SK-N-SH (cell line): Measurements from ENCODE around the gene NCF2. TPM values are rescaled to one million over a fixed set of nuclear protein-coding genes. Genes with fewer than 3 reads are reported as not detected.

Source experiments
- CTCF ChIA-PET: fragments of 300-600, 350-600 bp; formaldehyde crosslinking; extraction: SDS; loops from one replicate; lab custom pipeline; 2021; lab: Yijun Ruan, JAX
- POLR2A ChIA-PET: fragments of 350-600 bp; sonication (Branson Sonifier 250); formaldehyde crosslinking; extraction: SDS; loops from one replicate; lab custom pipeline; 2020; ENCODE audit warnings: antibody characterized with exemption, inconsistent platforms; lab: Yijun Ruan, JAX
- DNase-seq: peaks from one replicate; pipeline ENCODE4 v3.0.0; 2012
- H2AFZ ChIP-seq: fragments of 200-600 bp; sonication (generic); 2 replicates; pipeline ENCODE4 v1.8.1; 2016; ENCODE audit warnings: antibody characterized with exemption, mild to moderate bottlenecking, low read depth
- H3F3A ChIP-seq: fragments of 200-600 bp; sonication (generic); replicated peaks from 2 replicates; pipeline ENCODE3; 2016; ENCODE audit warnings: antibody characterized with exemption, mild to moderate bottlenecking; ENCODE audit not compliant: insufficient read depth
- H3K27ac ChIP-seq, 2 experiments: fragments of 200-500 bp in 1 of 2; fragments of 200-600 bp in 1 of 2; sonication (Bioruptor generic) in 1 of 2; sonication (generic), shearing (Covaris generic) in 1 of 2; 2 replicates each; pipeline versions ENCODE4 v1.5.1 to v1.6.1; 2014 to 2016; ENCODE audit warnings: low read depth in 2 of 2, inconsistent platforms in 1 of 2, low read length in 1 of 2, mild to moderate bottlenecking in 1 of 2, mixed read lengths in 1 of 2
- H3K27me3 ChIP-seq: fragments of 200-600 bp; sonication (generic), shearing (Covaris generic); 2 replicates; pipeline ENCODE4 v1.6.1; 2016; ENCODE audit warnings: mixed run types; ENCODE audit not compliant: insufficient read depth
- H3K36me3 ChIP-seq, 2 experiments: fragments of 200-500 bp in 1 of 2; fragments of 200-600 bp in 1 of 2; sonication (Bioruptor generic) in 1 of 2; sonication (generic) in 1 of 2; replicated peaks in 1 of 2; 2 replicates each; pipeline versions ENCODE3 to v1.5.1; 2014 to 2016; ENCODE audit warnings: low read length in 1 of 2, mild to moderate bottlenecking in 1 of 2; ENCODE audit not compliant: insufficient read depth in 2 of 2, control insufficient read depth in 1 of 2
- H3K4me1 ChIP-seq, 2 experiments: fragments of 200-500 bp in 1 of 2; fragments of 200-600 bp in 1 of 2; sonication (Bioruptor generic) in 1 of 2; sonication (generic), shearing (Covaris generic) in 1 of 2; 2 replicates each; pipeline versions ENCODE4 v1.5.1 to v1.6.1; 2014 to 2016; ENCODE audit warnings: low read depth in 1 of 2, low read length in 1 of 2, mixed run types in 1 of 2; ENCODE audit not compliant: insufficient read depth in 2 of 2, control insufficient read depth in 1 of 2
- H3K4me2 ChIP-seq: fragments of 200-600 bp; sonication (generic), shearing (Covaris generic); 2 replicates; pipeline ENCODE4 v1.6.1; 2017; ENCODE audit warnings: mixed run types
- H3K4me3 ChIP-seq, 2 experiments: fragments of 200-500 bp in 1 of 2; fragments of 200-600 bp in 1 of 2; sonication (Bioruptor generic) in 1 of 2; sonication (generic), shearing (Covaris generic) in 1 of 2; 2 replicates each; pipeline versions ENCODE4 v1.5.1 to v1.8.1; 2014 to 2016; ENCODE audit warnings: low read depth in 2 of 2, inconsistent platforms in 1 of 2, low read length in 1 of 2, mild to moderate bottlenecking in 1 of 2, mixed read lengths in 1 of 2, moderate library complexity in 1 of 2
- H3K79me2 ChIP-seq: fragments of 200-600 bp; sonication (generic); 2 replicates; pipeline ENCODE4 v1.8.1; 2017; ENCODE audit warnings: mild to moderate bottlenecking; ENCODE audit not compliant: insufficient read depth
- H3K9ac ChIP-seq: fragments of 200-600 bp; sonication (generic); 2 replicates; pipeline ENCODE4 v1.6.1; 2017; ENCODE audit warnings: mixed run types
- H3K9me2 ChIP-seq: fragments of 200-600 bp; sonication (generic); 2 replicates; pipeline ENCODE4 v1.6.1; 2017; ENCODE audit warnings: mixed run types
- H3K9me3 ChIP-seq: fragments of 200-600 bp; sonication (generic); 2 replicates; pipeline ENCODE4 v1.6.1; 2017; ENCODE audit warnings: mixed run types, mild to moderate bottlenecking, moderate library complexity
- H4K20me1 ChIP-seq: fragments of 200-600 bp; sonication (generic); 2 replicates; pipeline ENCODE4 v1.6.1; 2017; ENCODE audit warnings: mild to moderate bottlenecking, mixed run types; ENCODE audit not compliant: insufficient read depth
- CHD2 ChIP-seq: fragments of 150-350 bp; IDR thresholded peaks from 2 replicates; pipeline ENCODE4 v1.6.1; 2018; ENCODE audit warnings: low read length; ENCODE audit not compliant: partially characterized antibody
- CTCF ChIP-seq: fragments of 200-600 bp; sonication (generic); IDR thresholded peaks from 2 replicates; pipeline ENCODE4 v1.6.1; 2017; ENCODE audit warnings: antibody characterized with exemption, mild to moderate bottlenecking, moderate library complexity
- ELF1 ChIP-seq: IDR thresholded peaks from 2 replicates; pipeline ENCODE4 v1.4.0; 2012
- EP300 ChIP-seq, 2 experiments: IDR thresholded peaks; 2 replicates each; pipeline versions ENCODE4 v1.4.0 to v1.6.1; 2012; ENCODE audit warnings: borderline replicate concordance in 1 of 2, low read depth in 1 of 2, low read length in 1 of 2
- EZH2phosphoT487 ChIP-seq: fragments of 200-600 bp; sonication (generic); IDR thresholded peaks from 2 replicates; pipeline ENCODE4 v1.6.1; 2017; ENCODE audit warnings: low read depth, mixed run types, mild to moderate bottlenecking, antibody characterized with exemption, moderate library complexity, borderline replicate concordance
- FOXJ3 ChIP-seq: sonication (generic); formaldehyde crosslinking; IDR thresholded peaks from 2 replicates; pipeline ENCODE4 v1.5.1; 2020; ENCODE audit warnings: mild to moderate bottlenecking, missing genetic modification reagents
- GATA2 ChIP-seq: sonication (generic); formaldehyde crosslinking; IDR thresholded peaks from 2 replicates; pipeline ENCODE4 v1.5.0; 2020; ENCODE audit warnings: mild to moderate bottlenecking, missing genetic modification reagents
- MXI1 ChIP-seq: IDR thresholded peaks from 2 replicates; pipeline ENCODE4 v1.6.1; 2012; ENCODE audit warnings: mild to moderate bottlenecking, low read depth, low read length, improper control_type of control experiment
- PBX3 ChIP-seq: IDR thresholded peaks from 2 replicates; pipeline ENCODE4; 2012
- POLR2AphosphoS5 ChIP-seq: IDR thresholded peaks from 2 replicates; pipeline ENCODE4 v1.6.1; 2012; ENCODE audit warnings: low read depth, low read length
- RAD21 ChIP-seq: IDR thresholded peaks from 2 replicates; pipeline ENCODE4 v1.6.1; 2012; ENCODE audit warnings: mild to moderate bottlenecking, low read length
- RCOR1 ChIP-seq: fragments of 150-350 bp; IDR thresholded peaks from 2 replicates; pipeline ENCODE4 v1.6.1; 2017; ENCODE audit warnings: antibody characterized with exemption, low read length
- REST ChIP-seq: IDR thresholded peaks from 2 replicates; pipeline ENCODE4 v1.6.1; 2012; ENCODE audit warnings: mild to moderate bottlenecking, low read depth, low read length, moderate library complexity
- RFX5 ChIP-seq: IDR thresholded peaks from 2 replicates; pipeline ENCODE4 v1.6.1; 2012; ENCODE audit warnings: mild to moderate bottlenecking, improper control_type of control experiment, low read length
- RXRA ChIP-seq: IDR thresholded peaks from 2 replicates; pipeline ENCODE4 v1.4.0; 2012; ENCODE audit warnings: low read depth, mild to moderate bottlenecking, borderline replicate concordance
- SIN3A ChIP-seq: IDR thresholded peaks from 2 replicates; pipeline ENCODE4 v1.6.1; 2012; ENCODE audit warnings: low read depth, mild to moderate bottlenecking, low read length, moderate library complexity, borderline replicate concordance
- USF1 ChIP-seq: IDR thresholded peaks from 2 replicates; pipeline ENCODE4 v1.4.0; 2012; ENCODE audit warnings: low read depth, borderline replicate concordance
- USF2 ChIP-seq: fragments of 150-350 bp; IDR thresholded peaks from 2 replicates; pipeline ENCODE4 v1.6.1; 2017; ENCODE audit warnings: antibody characterized with exemption, low read length, low read depth, borderline replicate concordance
- WGBS: methylation state at CpG from one replicate; pipeline ENCODE4 v1.1.6; 2017; ENCODE audit warnings: low lambda C conversion rate; 5-methylcytosine and 5-hydroxymethylcytosine counted together
- polyA plus RNA-seq, 3 experiments: library from polyadenylated mRNA; depleted of rRNA; stranded (reverse); fragments of >200 nt; gene quantifications; 2 replicates each; pipeline ENCODE4 v1.2.3, GENCODE V29; 2012
- TF ChIP-seq, protein P1 (sequence below): IDR thresholded peaks from 2 replicates; pipeline ENCODE4 v1.4.0; 2012; ENCODE audit warnings: low read depth, borderline replicate concordance
- TF ChIP-seq, protein P2 (sequence below): IDR thresholded peaks from 2 replicates; pipeline ENCODE4 v1.4.0; 2012; ENCODE audit warnings: low read depth

The NCF2 gene
- polyA plus RNA-seq, 1 of the 3 experiments (the other 2 are of a cell fraction): 2.0 TPM

DNA sequence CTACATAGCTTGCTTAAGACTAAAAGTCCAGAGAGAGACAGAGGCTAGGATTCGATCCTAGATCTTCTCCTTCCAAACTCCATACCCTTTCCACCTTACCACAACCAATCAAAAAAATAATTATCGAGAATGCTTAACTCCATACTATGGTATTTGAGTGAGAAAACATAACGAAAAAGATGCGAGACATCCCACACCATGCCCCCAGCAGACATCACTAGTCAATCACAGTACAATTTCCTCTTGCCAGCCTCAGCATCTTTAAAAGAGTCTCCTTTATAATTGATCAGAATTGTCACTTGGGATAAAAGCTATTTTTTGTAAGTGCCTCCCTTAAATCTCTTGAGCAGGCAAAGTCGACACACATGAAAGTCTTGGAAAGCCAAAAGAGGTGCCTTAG is 875 bp downstream of the NCF2 start:
- no peaks in the 10 kb centered on the region for H3K36me3 ChIP-seq
- POLR2A ChIA-PET: no interaction called here
- WGBS: 80% methylated on average over 5 of the region's 5 CpGs
- no peaks in the 10 kb centered on the region for H3K4me1 ChIP-seq
- no peak overlapping the region for H3K27ac ChIP-seq
- no peak overlapping the region for H3K9ac ChIP-seq
- no peak overlapping the region for H3K4me2 ChIP-seq
- H3K79me2 ChIP-seq: no peaks in the 10 kb centered on the region
- no peak for TF ChIP-seq USF1
- no peak for TF ChIP-seq RAD21
- TF ChIP-seq, protein P1, sequence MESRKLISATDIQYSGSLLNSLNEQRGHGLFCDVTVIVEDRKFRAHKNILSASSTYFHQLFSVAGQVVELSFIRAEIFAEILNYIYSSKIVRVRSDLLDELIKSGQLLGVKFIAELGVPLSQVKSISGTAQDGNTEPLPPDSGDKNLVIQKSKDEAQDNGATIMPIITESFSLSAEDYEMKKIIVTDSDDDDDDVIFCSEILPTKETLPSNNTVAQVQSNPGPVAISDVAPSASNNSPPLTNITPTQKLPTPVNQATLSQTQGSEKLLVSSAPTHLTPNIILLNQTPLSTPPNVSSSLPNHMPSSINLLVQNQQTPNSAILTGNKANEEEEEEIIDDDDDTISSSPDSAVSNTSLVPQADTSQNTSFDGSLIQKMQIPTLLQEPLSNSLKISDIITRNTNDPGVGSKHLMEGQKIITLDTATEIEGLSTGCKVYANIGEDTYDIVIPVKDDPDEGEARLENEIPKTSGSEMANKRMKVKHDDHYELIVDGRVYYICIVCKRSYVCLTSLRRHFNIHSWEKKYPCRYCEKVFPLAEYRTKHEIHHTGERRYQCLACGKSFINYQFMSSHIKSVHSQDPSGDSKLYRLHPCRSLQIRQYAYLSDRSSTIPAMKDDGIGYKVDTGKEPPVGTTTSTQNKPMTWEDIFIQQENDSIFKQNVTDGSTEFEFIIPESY: no peak
- no peak for TF ChIP-seq REST
- TF ChIP-seq RCOR1: no peak
- TF ChIP-seq PBX3: no peak
- no peak for TF ChIP-seq EZH2phosphoT487
- TF ChIP-seq CTCF: no peak
- TF ChIP-seq SIN3A: no peak
- TF ChIP-seq CHD2: no peak
- TF ChIP-seq POLR2AphosphoS5: no peak
- no peak for TF ChIP-seq RXRA
- no peak for TF ChIP-seq MXI1
- TF ChIP-seq RFX5: no peak
- TF ChIP-seq FOXJ3 (CRISPR knock-in tag): no peak
- no peak for TF ChIP-seq USF2
- no peak for TF ChIP-seq ELF1
- TF ChIP-seq, protein P2, sequence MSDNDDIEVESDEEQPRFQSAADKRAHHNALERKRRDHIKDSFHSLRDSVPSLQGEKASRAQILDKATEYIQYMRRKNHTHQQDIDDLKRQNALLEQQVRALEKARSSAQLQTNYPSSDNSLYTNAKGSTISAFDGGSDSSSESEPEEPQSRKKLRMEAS: no peak
- TF ChIP-seq GATA2 (CRISPR knock-in tag): no peak
- TF ChIP-seq EP300 (IDR thresholded peaks at IDR 0.05; ENCODE audit: borderline replicate concordance in 1 of 2, low read depth in 1 of 2, low read length in 1 of 2): no peak
- TF ChIP-seq, all 33 proteins: peak for 0
- Histone ChIP-seq H3K4me3 (no peak overlapping the region), H3K9me2 (no peaks in the 10 kb centered on the region), H3K9me3 (no peaks in the 10 kb centered on the region), H2AFZ (no peak overlapping the region; the same call in 1 of the 2 replicates), H4K20me1 (no peaks in the 10 kb centered on the region), H3K27me3 (no peaks in the 10 kb centered on the region), H3F3A (no peaks in the 10 kb centered on the region)
- DNase-seq: no peak
- CTCF ChIA-PET: interaction anchor here (1.5 kb wide), 1 partner anchor 45 kb away, joined by 4 read pairs; no protein-coding TSS in a partner anchor
